IgD-negative memory B cell (primary cell): Measurements from ENCODE around the gene NAALADL2. TPM values are rescaled to one million over a fixed set of nuclear protein-coding genes. Genes with fewer than 3 reads are reported as not detected.
"Not testable (repeated sequence)": the region's sequence is repeated elsewhere in the genome, so short reads cannot be mapped to it uniquely, and the experiment has no call there.

Source experiments
- H3K27ac Mint-ChIP-seq, 3 donors: one replicate each; pipeline ENCODE4 v1.8.0; 2020 to 2022; ENCODE audit warnings: mild to moderate bottlenecking in 3 of 3, mixed read lengths in 3 of 3, moderate library complexity in 1 of 3
- H3K27me3 Mint-ChIP-seq: one replicate; pipeline ENCODE4 v1.8.0; 2021; ENCODE audit warnings: mixed read lengths
- H3K36me3 Mint-ChIP-seq: one replicate; pipeline ENCODE4 v1.8.0; 2020; ENCODE audit warnings: mild to moderate bottlenecking, mixed read lengths
- H3K4me1 Mint-ChIP-seq, 3 donors: one replicate each; pipeline ENCODE4 v1.8.0; 2020 to 2022; ENCODE audit warnings: mixed read lengths in 3 of 3, mild to moderate bottlenecking in 1 of 3
- H3K4me3 Mint-ChIP-seq, 4 donors: one replicate each; pipeline ENCODE4 v1.8.0; 2020 to 2022; ENCODE audit warnings: mild to moderate bottlenecking in 4 of 4, mixed read lengths in 4 of 4, moderate library complexity in 3 of 4
- H3K9me3 Mint-ChIP-seq, 3 donors: one replicate each; pipeline ENCODE4 v1.8.0; 2020 to 2021; ENCODE audit warnings: mixed read lengths in 3 of 3, mild to moderate bottlenecking in 1 of 3
- polyA plus RNA-seq: library from polyadenylated mRNA; unstranded; fragments of 300-500 nt; fragmentation: Illumina TruSeq; gene quantifications from one replicate; pipeline ENCODE4 v1.2.3, GENCODE V29; 2021

NAALADL2 gene
- polyA plus RNA-seq, 1 donor from 2014 or later = not detected

DNA sequence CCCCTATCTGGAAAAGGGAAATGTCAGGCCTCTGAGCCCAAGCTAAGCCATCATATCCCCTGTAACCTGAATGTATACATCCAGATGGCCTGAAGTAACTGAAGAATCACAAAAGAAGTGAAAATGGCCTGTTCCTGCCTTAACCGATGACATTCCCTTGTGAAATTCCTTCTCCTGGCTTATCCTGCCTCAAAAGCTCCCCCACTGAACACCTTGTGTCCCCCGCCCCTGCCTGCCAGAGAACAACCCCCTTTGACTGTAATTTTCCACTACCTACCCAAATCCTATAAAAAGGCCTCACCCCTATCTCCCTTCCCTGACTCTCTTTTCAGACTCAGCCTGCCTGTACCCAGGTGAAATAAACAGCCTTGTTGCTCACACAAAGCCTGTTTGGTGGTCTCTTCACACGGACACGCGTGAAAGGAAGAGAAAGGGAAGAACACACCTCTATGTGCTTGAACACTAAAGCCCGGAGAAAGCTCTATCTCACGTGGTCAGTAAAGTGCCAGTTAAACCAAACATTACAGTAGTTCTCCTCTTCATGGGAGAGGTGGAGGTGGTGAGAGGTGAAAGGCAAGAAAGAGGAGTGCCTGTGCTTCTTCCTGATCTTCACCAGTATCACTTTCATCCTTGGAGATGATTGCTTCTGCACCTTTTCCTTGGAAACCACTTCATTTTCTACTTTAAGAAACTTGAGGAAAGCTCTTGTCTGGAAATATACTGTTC is 963.8 kb downstream of the NAALADL2 start:
- peaks cover 4 to 19% (median 9%) of the 10 kb centered on the region in 3 donors for H3K9me3 Mint-ChIP-seq
- H3K36me3 Mint-ChIP-seq, H3K27me3 Mint-ChIP-seq, H3K4me1 Mint-ChIP-seq, H3K27ac Mint-ChIP-seq, H3K4me3 Mint-ChIP-seq: not testable (repeated sequence)

DNA sequence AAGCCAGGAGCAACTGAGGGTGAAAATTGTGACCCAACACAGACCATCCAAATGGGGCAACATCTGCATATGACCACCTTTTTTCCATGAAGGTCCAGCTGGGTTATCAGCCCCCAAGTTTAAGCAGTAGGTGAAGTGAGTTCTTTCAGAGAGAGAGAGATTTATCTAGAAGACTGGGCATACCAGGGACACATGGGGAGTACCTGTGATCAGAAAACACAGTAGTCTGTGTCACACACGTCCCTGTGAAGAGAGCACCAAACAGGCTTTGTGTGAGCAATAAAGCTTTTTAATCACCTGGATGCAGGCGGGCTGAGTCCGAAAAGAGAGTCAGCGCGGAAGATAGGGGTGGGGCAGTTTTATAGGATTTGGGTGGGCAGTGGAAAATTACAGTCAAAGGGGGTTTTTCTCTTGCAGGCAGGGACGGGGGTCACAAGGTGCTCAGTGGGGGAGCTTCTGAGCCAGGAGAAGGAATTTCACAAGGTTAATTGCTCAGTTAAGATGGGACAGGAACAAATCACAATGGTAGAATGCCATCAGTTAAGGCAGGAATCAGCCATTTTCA is 966.0 kb downstream of the NAALADL2 start:
- not testable (repeated sequence) for H3K9me3 Mint-ChIP-seq

DNA sequence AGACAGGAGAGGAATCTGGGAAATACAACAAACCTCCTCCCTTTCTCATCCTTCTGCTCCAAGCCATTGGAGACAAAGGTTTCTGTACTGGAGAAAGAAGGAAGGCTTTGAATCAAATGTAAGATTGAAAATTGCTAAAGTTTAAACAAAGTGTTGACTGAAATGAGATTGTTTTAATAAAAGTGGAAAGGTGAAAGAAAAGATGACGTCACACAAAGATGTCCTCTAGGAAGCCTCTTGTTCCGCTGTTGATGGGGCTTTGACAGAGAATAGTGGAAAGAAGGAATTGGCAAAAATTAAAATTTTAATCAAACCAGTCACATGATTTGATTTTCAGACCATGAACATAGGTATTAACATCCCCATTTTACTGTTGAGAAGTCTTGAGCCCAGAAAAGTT is 967.6 kb downstream of the NAALADL2 start:
- H3K4me3 Mint-ChIP-seq = no peak overlapping the region

More for the DNA sequence above, 966.0 kb downstream of the NAALADL2 start:
- H3K27ac Mint-ChIP-seq, H3K4me1 Mint-ChIP-seq, H3K36me3 Mint-ChIP-seq, H3K4me3 Mint-ChIP-seq, H3K27me3 Mint-ChIP-seq: not testable (repeated sequence)

DNA sequence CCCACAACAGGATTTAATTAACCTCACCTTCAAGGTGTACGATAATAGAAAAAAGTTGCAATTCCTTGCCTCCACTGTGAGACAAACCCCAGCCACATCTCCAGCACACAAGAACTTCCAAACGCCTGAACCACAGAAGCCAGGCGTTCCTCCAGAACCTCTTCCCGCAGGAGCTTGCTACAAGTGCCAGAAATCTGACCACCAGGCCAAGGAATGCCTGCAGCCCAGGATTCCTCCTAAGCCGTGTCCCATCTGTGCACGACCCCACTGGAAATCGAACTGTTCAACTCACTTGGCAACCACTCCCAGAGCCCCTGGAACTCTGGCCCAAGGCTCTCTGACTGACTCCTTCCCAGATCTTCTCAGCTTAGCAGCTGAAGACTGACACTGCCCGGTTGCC is 970.7 kb downstream of the NAALADL2 start:
- not testable (repeated sequence) for H3K27ac Mint-ChIP-seq, H3K27me3 Mint-ChIP-seq, H3K36me3 Mint-ChIP-seq, H3K4me3 Mint-ChIP-seq, H3K9me3 Mint-ChIP-seq, H3K4me1 Mint-ChIP-seq

More for the DNA sequence above, 967.6 kb downstream of the NAALADL2 start:
- Mint-ChIP-seq H3K36me3 (no peaks in the 10 kb centered on the region), H3K4me1 (no peaks in the 10 kb centered on the region), H3K27me3 (no peaks in the 10 kb centered on the region), H3K9me3 (peaks cover 0 to 2% (median 0%) of the 10 kb centered on the region in 3 donors), H3K27ac (no peak overlapping the region)

DNA sequence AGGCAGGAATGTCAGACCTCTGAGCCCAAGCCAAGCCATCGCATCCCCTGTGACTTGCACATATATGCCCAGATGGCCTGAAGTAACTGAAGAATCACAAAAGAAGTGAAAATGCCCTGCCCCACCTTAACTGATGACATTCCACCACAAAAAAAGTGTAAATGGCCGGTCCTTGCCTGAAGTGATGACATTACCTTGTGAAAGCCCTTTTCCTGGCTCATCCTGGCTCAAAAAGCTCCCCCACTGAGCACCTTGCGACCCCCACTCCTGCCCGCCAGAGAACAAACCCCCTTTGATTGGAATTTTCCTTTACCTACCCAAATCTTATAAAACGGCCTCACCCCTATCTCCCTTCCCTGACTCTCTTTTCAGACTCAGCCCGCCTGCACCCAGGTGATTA is 976.6 kb downstream of the NAALADL2 start:
- not testable (repeated sequence) for H3K27me3 Mint-ChIP-seq, H3K4me1 Mint-ChIP-seq, H3K4me3 Mint-ChIP-seq, H3K36me3 Mint-ChIP-seq, H3K9me3 Mint-ChIP-seq, H3K27ac Mint-ChIP-seq

DNA sequence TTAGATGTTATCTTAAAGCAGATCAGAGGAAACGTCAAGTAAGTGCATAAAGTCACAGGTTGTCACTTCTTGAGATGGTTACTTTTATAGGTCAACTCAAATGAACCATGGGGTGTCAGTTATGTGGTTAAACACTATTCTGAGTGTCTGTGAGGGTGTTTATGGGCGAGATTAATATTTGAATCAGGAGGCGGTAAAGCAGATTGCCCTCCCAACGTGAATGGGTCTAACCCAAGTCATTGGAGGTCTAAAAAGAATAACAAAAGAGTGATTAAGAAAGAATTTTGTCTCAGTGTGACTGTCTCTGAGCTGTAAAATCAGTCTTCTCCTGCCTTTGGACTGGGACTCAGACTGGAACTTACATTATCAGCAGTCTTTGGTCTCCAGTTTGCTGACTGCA is 977.5 kb downstream of the NAALADL2 start:
- H3K27ac Mint-ChIP-seq = no peak overlapping the region
- no peaks in the 10 kb centered on the region for H3K4me1 Mint-ChIP-seq
- H3K36me3 Mint-ChIP-seq = no peaks in the 10 kb centered on the region
- no peaks in the 10 kb centered on the region for H3K27me3 Mint-ChIP-seq
- no peak overlapping the region for H3K4me3 Mint-ChIP-seq
- H3K9me3 Mint-ChIP-seq = peaks cover 0 to 2% (median 1%) of the 10 kb centered on the region in 3 donors

DNA sequence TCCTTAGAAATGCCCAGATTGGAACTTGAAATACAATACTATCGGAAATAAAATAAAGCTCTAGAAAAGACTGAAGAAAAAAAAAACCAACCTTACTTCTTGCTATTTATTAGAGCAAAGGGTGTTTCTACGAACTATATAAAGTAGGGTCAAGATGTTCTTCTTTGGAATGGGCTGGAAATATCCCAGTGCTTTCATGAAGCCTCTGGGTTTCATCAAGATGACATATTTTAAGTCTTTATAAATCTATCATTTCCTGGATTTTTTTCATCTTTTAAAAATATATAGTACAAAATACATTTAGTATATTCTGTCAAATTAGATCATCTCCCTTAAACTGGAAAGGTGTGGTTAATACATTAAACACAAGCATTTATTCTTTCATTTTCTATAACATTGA is 978.8 kb downstream of the NAALADL2 start:
- no peak overlapping the region for H3K27ac Mint-ChIP-seq

DNA sequence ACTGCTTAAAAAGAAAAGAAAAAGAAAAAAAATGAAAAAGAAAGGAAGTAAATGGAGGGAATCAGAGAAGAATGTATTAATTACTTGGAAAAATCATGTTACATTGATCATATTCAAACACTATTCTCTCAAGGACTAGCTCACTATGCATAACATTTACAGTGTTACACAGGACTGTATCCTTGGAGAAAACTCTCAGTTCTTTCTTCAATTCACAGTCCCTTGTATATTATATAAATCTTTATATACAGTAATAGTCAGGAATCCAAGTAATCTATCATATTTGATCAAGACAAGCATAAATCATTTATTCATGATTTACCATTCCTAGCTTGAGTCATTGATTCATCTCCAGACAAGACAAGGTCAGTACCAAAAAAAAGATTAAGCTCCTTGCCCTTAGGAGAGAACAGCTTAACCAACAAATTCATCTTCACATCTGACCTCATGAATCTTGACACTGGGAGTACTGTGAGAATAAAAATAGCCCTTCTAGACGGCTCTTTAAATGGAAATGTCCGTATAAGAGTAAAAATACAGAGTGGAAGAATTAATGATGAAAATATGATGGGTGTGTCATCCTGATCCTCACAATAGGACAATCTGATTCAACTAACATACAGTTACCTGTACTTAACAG is 980.4 kb downstream of the NAALADL2 start:
- Mint-ChIP-seq H3K27ac (no peak overlapping the region), H3K9me3 (peaks cover 0 to 2% (median 1%) of the 10 kb centered on the region in 3 donors), H3K4me3 (no peak overlapping the region), H3K27me3 (no peaks in the 10 kb centered on the region), H3K36me3 (peaks cover 2% of the 10 kb centered on the region), H3K4me1 (no peaks in the 10 kb centered on the region)

More for the DNA sequence above, 978.8 kb downstream of the NAALADL2 start:
- H3K9me3 Mint-ChIP-seq = peaks cover 0 to 2% (median 1%) of the 10 kb centered on the region in 3 donors
- H3K4me1 Mint-ChIP-seq = no peaks in the 10 kb centered on the region
- H3K4me3 Mint-ChIP-seq = no peak overlapping the region
- peaks cover under 1% of the 10 kb centered on the region for H3K36me3 Mint-ChIP-seq
- no peaks in the 10 kb centered on the region for H3K27me3 Mint-ChIP-seq

DNA sequence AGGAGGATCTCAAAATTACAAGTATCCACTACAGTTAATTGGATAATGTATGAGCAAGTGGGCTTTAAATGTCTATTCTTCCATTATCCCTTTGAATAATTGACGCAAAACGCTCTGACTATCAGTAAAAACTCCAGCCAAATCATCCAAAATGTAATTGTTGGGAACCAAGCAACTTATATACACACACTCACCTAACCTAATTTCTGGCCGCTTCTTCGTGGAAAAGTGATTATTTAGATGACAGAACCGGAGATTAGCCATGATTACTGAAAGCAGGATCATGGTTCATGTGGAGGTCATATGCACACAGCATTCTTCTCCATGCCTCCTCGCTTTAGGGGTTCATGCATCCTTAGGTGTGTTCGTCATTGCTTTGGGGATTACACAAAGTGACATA is 992.4 kb downstream of the NAALADL2 start:
- Mint-ChIP-seq H3K4me3 (no peak overlapping the region), H3K9me3 (peaks cover 0 to 9% (median 3%) of the 10 kb centered on the region in 3 donors), H3K27ac (no peak overlapping the region), H3K36me3 (no peaks in the 10 kb centered on the region), H3K4me1 (no peaks in the 10 kb centered on the region), H3K27me3 (no peaks in the 10 kb centered on the region)

DNA sequence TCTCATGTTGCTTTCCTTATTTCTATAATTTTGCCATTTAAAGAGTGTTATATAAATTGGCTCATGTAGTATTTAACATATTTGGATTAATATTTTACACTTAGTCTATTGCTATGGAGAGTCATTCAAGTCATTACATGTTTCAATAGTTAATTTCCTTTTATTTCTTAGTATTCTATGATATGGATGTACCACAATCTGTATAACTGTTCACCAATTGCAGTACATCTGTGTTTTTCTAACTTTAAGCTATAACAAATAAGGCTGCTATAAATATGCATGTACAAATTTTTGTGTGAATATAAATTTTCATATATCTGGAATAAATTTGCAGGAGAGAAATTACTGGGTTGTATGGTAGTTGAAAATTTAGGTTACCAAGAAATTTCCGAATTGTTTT is 993.4 kb downstream of the NAALADL2 start:
- H3K27ac Mint-ChIP-seq = no peak overlapping the region
- no peaks in the 10 kb centered on the region for H3K4me1 Mint-ChIP-seq
- H3K36me3 Mint-ChIP-seq = no peaks in the 10 kb centered on the region
- peaks cover 0 to 9% (median 3%) of the 10 kb centered on the region in 3 donors for H3K9me3 Mint-ChIP-seq
- H3K4me3 Mint-ChIP-seq = no peak overlapping the region
- no peaks in the 10 kb centered on the region for H3K27me3 Mint-ChIP-seq

DNA sequence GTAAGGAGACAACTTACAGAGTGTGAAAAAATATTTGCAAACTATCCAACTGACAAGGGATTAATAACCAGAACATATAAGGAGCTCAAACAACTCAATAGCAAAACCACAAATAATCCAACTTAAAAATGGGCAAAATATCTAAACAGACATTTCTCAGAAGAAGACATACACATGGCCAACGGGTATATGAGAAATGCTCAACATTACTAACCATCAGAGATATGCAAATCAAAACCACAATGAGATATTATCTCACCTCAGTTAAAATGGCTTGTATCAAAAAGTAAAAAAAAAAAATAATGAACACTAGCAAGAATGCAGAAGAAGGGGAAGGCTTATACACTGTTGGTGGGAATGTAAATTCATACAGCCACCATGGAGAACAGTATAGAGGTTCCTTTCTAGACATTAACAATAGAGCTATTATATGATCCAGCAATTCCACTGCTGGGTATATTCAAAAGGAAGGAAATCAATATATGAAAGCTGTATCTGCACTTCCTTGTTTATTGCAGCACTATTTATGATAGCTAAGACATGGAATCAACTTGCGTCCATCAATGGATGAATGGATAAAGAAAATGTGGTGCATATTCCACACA is 998.6 kb downstream of the NAALADL2 start:
- no peaks in the 10 kb centered on the region for H3K4me1 Mint-ChIP-seq
- no peaks in the 10 kb centered on the region for H3K36me3 Mint-ChIP-seq
- no peak overlapping the region for H3K4me3 Mint-ChIP-seq
- no peak overlapping the region for H3K27ac Mint-ChIP-seq
- H3K9me3 Mint-ChIP-seq = no peaks in the 10 kb centered on the region
- no peaks in the 10 kb centered on the region for H3K27me3 Mint-ChIP-seq
